ENCODE data around the gene CLEC20A.

CLEC20A gene

GRCh38 chr1:178498896-178499675 lies 2.3 kb upstream of the CLEC20A start:
- DNase-seq: no peak

- DNase-seq: no peak
These were observed 1.2 kb upstream of the CLEC20A start for GRCh38 chr1:178497903-178498478.

GRCh38 chr1:178495741-178496409 lies 889 bp downstream of the CLEC20A start:
- DNase-seq: no peak

DNA sequence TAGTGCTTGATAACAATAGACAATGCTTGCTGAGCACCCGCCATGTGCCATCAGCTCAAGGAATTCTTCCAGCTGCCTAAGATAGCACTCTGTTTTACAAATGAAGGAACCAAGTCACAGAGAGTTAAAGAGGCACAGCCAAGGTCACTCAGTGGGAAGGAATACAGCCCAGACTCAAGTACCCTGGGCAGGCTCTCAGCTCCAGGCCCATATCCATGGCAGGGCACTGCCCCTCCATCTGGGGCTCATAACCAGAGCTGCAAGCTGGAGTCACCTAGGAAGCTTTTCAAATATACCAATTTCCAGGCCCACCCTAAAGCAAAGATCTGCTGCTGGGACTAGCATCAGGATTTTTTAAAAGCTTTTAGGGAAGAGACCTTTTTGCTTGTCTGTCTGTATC lies 1.6 kb downstream of the CLEC20A start:
- no peak for DNase-seq

DNA sequence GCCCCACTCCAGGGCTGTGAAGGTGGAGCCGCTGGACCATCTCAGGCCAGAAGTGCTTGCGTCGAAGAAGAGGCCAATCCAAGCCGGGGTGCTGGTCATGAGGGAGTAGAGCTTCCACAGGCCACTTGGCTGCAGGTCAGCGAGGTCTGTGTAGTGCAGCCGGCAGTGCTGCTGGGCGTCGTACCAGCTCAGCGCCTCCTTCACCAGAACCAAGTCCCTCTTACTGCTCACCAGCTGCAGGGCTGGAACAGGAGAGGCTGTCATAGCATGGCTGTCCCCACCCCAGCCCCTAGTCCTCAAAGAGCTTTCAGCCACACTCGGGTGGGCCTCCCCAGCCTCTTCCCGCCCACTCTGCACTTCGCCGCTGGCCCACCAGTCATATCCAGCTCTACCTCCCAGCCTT lies 2.2 kb downstream of the CLEC20A start:
- no peak for DNase-seq

DNA sequence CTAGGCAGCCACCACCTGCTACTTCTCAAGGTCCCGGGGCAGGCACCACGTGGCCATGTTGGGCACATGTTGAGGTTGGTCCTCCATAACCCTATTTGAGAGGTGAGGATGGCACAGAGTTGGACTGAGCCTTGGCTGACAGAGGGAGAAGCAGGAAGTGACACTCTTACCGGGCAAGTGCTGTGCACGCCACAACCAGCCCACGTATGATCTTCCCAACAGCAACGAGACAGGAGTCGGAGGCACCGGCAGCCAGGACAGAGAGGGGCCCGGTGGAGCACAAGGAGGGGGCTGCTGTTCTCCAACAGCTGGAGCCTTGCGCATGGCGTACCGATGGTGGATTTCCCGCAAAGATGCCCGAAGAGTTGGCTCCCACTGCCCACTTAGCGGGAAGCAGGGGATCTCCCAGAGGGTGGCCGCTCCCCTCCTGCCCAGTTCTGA lies 3.4 kb downstream of the CLEC20A start:
- no peak for DNase-seq

- DNase-seq: no peak
These were observed 4.4 kb downstream of the CLEC20A start for GRCh38 chr1:178492341-178492740.

- no peak for DNase-seq
These were observed 5.0 kb downstream of the CLEC20A start for GRCh38 chr1:178491721-178492120.

GRCh38 chr1:178490967-178491366 lies 5.8 kb downstream of the CLEC20A start:
- no peak for DNase-seq

DNA sequence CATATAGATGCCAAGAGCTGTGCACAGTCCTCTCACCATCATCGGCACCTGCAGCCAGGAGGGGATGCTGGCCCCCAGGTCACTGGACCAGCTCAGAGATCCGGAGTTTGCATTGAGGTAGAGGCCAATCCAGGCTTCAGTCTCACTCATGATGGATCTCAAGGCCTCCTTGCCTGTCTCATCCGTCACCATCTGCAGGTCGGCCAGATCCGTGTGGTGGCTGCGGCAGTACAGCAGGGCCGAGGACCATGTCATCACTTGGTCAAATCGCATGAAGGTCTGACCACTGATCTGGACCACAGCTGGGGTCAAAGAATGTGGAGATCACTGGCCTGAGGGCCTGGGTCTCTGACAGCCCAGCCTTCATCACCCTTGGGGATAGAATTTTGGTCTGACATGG lies 6.6 kb downstream of the CLEC20A start:
- no peak for DNase-seq

- DNase-seq: no peak
These were observed 7.4 kb downstream of the CLEC20A start for GRCh38 chr1:178489399-178489798.

DNA sequence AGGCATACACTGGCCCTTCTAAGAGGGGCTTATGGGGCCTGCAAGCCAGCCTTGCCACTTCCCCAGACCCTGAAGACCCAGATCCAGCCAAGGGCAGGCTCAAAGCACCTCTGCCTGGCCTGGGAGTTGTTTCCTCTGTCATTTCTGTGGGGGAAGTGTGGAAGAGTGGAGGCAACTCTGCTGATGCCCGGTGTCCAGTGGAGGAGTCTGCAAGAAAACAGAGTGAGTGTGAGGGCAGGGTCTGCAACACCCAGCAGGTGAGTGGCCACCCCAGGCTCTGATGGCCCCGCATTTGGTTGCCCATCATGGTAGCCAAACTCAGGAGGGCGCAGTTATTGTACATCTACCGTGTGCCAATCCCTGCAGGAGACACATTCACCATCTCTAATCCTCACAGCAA lies 8.4 kb downstream of the CLEC20A start:
- DNase-seq: no peak

GRCh38 chr1:178487070-178487615 lies 9.6 kb downstream of the CLEC20A start:
- no peak for DNase-seq

DNA sequence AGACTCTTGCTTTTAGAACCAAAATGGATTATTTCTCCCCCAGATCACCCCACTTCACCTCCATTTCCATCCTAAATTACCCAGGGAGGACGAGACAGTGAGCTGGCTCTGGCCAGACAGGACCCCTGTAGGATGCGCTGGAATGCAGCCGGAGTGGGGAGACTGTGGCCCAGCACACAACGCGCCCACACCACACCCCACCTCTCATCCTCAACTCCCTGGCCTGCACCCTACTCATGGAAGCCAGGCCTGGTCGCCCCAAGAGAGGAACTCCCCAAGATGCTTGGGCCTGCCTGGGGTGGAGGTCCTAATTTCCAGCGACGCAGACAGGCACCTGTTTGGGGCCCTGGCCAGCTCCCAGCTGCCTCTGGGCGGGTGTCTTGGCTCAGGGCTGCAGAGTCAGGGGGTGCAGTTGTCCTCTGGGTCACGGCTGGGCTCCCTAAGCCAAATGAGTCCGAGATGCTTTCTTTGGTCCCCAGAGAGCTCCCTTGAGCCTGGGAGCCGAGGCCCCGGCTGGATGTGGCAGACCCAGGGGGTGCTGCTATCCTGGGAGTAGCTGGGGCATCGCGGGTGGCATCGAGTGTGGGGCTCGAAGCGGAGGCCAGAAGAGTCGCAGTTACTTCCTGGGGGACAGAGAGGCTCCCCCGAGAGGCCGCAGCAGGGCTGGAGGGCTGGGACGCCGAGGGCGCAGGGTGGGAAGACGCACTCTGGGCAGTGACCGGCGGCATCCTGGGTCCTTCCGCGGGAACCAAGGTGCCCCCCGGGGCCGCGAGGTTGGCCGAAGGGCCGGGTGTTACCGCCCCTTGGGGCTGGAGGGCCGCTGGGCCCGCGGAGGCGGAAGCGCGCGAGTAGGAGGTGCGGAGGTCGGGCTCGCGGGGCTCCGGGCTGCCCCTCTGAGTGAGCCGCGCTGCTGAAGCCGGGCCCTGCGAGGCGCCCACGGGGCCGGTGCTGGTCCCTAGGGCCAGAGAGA lies 10.4 kb downstream of the CLEC20A start:
- DNase-seq: no peak

GRCh38 chr1:178485541-178485981 lies 11.2 kb downstream of the CLEC20A start:
- no peak for DNase-seq

GRCh38 chr1:178484698-178485225 lies 12.0 kb downstream of the CLEC20A start:
- no peak for DNase-seq

GRCh38 chr1:178483251-178483957 lies 13.4 kb downstream of the CLEC20A start:
- DNase-seq: no peak

- no peak for DNase-seq
These were observed 18.9 kb downstream of the CLEC20A start for GRCh38 chr1:178477841-178478240.

DNA sequence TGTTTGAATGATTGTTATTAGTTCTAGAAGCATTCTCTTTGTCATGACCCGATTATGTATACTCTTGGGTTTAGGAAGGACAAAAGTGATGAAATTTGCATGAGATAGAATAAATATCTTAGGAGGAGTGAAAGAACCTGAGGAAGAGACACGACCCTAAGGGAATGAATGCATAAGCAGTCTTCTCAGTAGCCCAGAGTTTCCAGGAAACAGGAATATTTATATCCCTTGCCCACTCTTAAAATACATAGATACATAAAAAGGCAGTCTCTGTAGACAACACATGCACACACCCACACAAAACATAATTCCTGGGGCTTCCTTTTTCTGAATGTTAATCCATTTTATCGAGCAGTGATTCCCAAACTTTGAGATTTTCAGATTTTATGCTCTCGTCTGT lies 19.4 kb downstream of the CLEC20A start:
- no peak for DNase-seq

GRCh38 chr1:178472531-178472930 lies 24.2 kb downstream of the CLEC20A start:
- no peak for DNase-seq

DNA sequence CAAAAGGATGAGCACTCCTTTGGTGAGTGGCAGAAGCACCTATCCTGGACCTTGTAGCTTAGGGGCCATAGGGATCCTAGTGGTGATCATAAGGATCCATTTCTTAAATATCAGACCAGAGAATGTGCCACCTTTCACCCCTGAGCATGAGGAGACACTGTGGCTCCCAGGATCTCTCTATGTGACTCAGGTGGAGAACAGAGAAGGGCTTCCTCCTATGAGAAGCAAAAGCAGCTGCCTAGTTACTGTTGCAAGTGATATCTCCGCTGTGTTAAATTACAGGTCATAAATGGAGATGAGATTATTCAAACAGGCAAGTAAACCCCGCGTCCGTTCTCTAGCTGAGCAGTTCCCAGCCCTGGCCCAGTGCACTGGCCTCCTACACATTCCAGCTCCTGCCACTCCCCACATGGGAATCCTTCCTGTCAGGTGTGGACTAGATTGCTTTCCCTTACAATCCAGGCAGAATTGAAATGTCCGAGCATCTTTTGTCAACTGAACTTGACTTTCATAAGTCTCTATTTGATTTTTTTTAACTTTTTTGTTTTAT lies 26.3 kb downstream of the CLEC20A start:
- DNase-seq: no peak
